IPS-18a (cell line): ENCODE results near the gene TEKT4.
"Not testable (repeated sequence)": the region's sequence is repeated elsewhere in the genome, so short reads cannot be mapped to it uniquely, and the experiment has no call there.

ENCODE experiments used
- H3K27ac ChIP-seq: one replicate; pipeline ENCODE4 v1.5.1; 2013; ENCODE audit warnings: low read length
- H3K27me3 ChIP-seq: one replicate; pipeline ENCODE4 v1.6.1; 2013; ENCODE audit warnings: mild to moderate bottlenecking, low read length; ENCODE audit not compliant: control insufficient read depth, insufficient read depth
- H3K36me3 ChIP-seq: one replicate; pipeline ENCODE4 v1.6.1; 2013; ENCODE audit warnings: low read depth, low read length; ENCODE audit not compliant: control insufficient read depth
- H3K4me1 ChIP-seq: one replicate; pipeline ENCODE4 v1.6.1; 2013; ENCODE audit warnings: low read depth, low read length; ENCODE audit not compliant: control insufficient read depth
- H3K4me3 ChIP-seq: one replicate; pipeline ENCODE4 v1.5.1; 2013; ENCODE audit warnings: low read length
- H3K9ac ChIP-seq: one replicate; pipeline ENCODE4 v1.6.1; 2013; ENCODE audit warnings: mild to moderate bottlenecking, low read length, moderate library complexity
- H3K9me3 ChIP-seq: one replicate; pipeline ENCODE4 v1.6.1; 2013; ENCODE audit warnings: low read depth, low read length; ENCODE audit not compliant: control insufficient read depth

TEKT4 gene

GRCh38 chr2:94879982-94880377, 8.8 kb downstream of the TEKT4 start:
- H3K36me3 ChIP-seq, result no peaks in the 10 kb centered on the region
- no peaks in the 10 kb centered on the region for H3K27me3 ChIP-seq
- no peaks in the 10 kb centered on the region for H3K4me1 ChIP-seq

GRCh38 chr2:94880507-94880906, 9.3 kb downstream of the TEKT4 start:
- Histone ChIP-seq H3K27ac (no peak overlapping the region), H3K36me3 (no peaks in the 10 kb centered on the region), H3K4me1 (no peaks in the 10 kb centered on the region), H3K9me3 (no peaks in the 10 kb centered on the region), H3K4me3 (no peak overlapping the region), H3K27me3 (no peaks in the 10 kb centered on the region), H3K9ac (no peak overlapping the region)

More at GRCh38 chr2:94879982-94880377, 8.8 kb downstream of the TEKT4 start:
- Histone ChIP-seq H3K27ac (no peak overlapping the region), H3K4me3 (no peak overlapping the region), H3K9ac (no peak overlapping the region), H3K9me3 (no peaks in the 10 kb centered on the region)

GRCh38 chr2:94881070-94881469, 9.8 kb downstream of the TEKT4 start:
- no peak overlapping the region for H3K4me3 ChIP-seq
- H3K4me1 ChIP-seq, result no peaks in the 10 kb centered on the region
- H3K9me3 ChIP-seq, result no peaks in the 10 kb centered on the region

GRCh38 chr2:94890234-94890633, 19.0 kb downstream of the TEKT4 start:
- Histone ChIP-seq H3K4me3 (peak overlapping the region; percentile 28), H3K36me3 (no peaks in the 10 kb centered on the region), H3K4me1 (peaks cover 43% of the 10 kb centered on the region), H3K27ac (no peak overlapping the region), H3K9me3 (no peaks in the 10 kb centered on the region), H3K9ac (no peak overlapping the region), H3K27me3 (no peaks in the 10 kb centered on the region)

More at GRCh38 chr2:94881070-94881469, 9.8 kb downstream of the TEKT4 start:
- Histone ChIP-seq H3K9ac (no peak overlapping the region), H3K27me3 (no peaks in the 10 kb centered on the region), H3K27ac (no peak overlapping the region), H3K36me3 (no peaks in the 10 kb centered on the region)

- not testable (repeated sequence) for H3K27ac ChIP-seq, H3K9me3 ChIP-seq, H3K4me3 ChIP-seq, H3K27me3 ChIP-seq, H3K36me3 ChIP-seq, H3K9ac ChIP-seq
- peaks cover 26% of the 10 kb centered on the region for H3K4me1 ChIP-seq
Observed at GRCh38 chr2:94895273-94895672, 24.0 kb downstream of the TEKT4 start.

GRCh38 chr2:94906976-94907375, 35.7 kb downstream of the TEKT4 start:
- not testable (repeated sequence) for H3K36me3 ChIP-seq, H3K27me3 ChIP-seq, H3K9ac ChIP-seq, H3K4me3 ChIP-seq, H3K27ac ChIP-seq, H3K9me3 ChIP-seq, H3K4me1 ChIP-seq

GRCh38 chr2:94923196-94923595, 52.0 kb downstream of the TEKT4 start:
- no peaks in the 10 kb centered on the region for H3K27me3 ChIP-seq
- H3K36me3 ChIP-seq, result no peaks in the 10 kb centered on the region
- no peak overlapping the region for H3K27ac ChIP-seq
- H3K9me3 ChIP-seq, result peaks cover 2% of the 10 kb centered on the region
- no peaks in the 10 kb centered on the region for H3K4me1 ChIP-seq
- H3K4me3 ChIP-seq, result no peak overlapping the region
- no peak overlapping the region for H3K9ac ChIP-seq

GRCh38 chr2:94924999-94925398, 53.8 kb downstream of the TEKT4 start:
- H3K9ac ChIP-seq, H3K9me3 ChIP-seq, H3K27me3 ChIP-seq, H3K4me1 ChIP-seq, H3K27ac ChIP-seq, H3K4me3 ChIP-seq, H3K36me3 ChIP-seq: not testable (repeated sequence)
